Lung (tissue), 12 donors: Measurements from ENCODE around the gene PLEKHA6. TPM values are rescaled to one million over a fixed set of nuclear protein-coding genes. Genes with fewer than 3 reads are reported as not detected.

Experiments used
- ATAC-seq: fragments of 200-7000 bp; cut with Tn5 transposase; one replicate; pipeline ENCODE4 v1.9.1; 2020; ENCODE audit warnings: moderate number of reproducible peaks; ENCODE audit not compliant: insufficient read depth, low FRiP score
- DNase-seq, 3 donors: peaks; one replicate each; pipeline ENCODE4 v3.0.0-alpha.2; 2013 to 2017
- H3K27ac ChIP-seq, 2 donors: one replicate each; pipeline ENCODE4 v1.5.1; 2013; ENCODE audit warnings: mild to moderate bottlenecking in 2 of 2, moderate library complexity in 2 of 2, control low read depth in 1 of 2, inconsistent platforms in 1 of 2, low read depth in 1 of 2, low read length in 1 of 2
- H3K27me3 ChIP-seq, 3 donors: one replicate each; pipeline ENCODE4 v1.5.1; 2013; ENCODE audit warnings: low read length in 2 of 3; ENCODE audit not compliant: control insufficient read depth in 3 of 3, insufficient read depth in 3 of 3
- H3K36me3 ChIP-seq, 4 donors: one replicate each; pipeline ENCODE4 v1.5.1; 2013; ENCODE audit warnings: low read length in 4 of 4, mild to moderate bottlenecking in 1 of 4, moderate library complexity in 1 of 4; ENCODE audit not compliant: control insufficient read depth in 4 of 4, insufficient read depth in 4 of 4
- H3K4me1 ChIP-seq, 5 donors: one replicate each; pipeline ENCODE4 v1.5.1; 2013; ENCODE audit warnings: low read length in 5 of 5, mild to moderate bottlenecking in 2 of 5, moderate library complexity in 1 of 5; ENCODE audit not compliant: control insufficient read depth in 5 of 5, insufficient read depth in 5 of 5
- H3K4me3 ChIP-seq: one replicate; pipeline ENCODE4 v1.5.1; 2013; ENCODE audit warnings: mild to moderate bottlenecking, control low read depth, moderate library complexity
- H3K9ac ChIP-seq, 2 donors: one replicate each; pipeline ENCODE4 v1.5.1; 2013; ENCODE audit warnings: low read length in 2 of 2, control low read depth in 1 of 2; ENCODE audit not compliant: insufficient read depth in 1 of 2
- H3K9me3 ChIP-seq, 4 donors: one replicate each; pipeline ENCODE4 v1.5.1; 2013; ENCODE audit warnings: low read length in 3 of 4, mild to moderate bottlenecking in 1 of 4, moderate library complexity in 1 of 4; ENCODE audit not compliant: control insufficient read depth in 4 of 4, insufficient read depth in 3 of 4
- WGBS, 2 donors: extraction: QIAGEN DNeasy Blood & Tissue Kit; methylation state at CpG; one replicate each; pipeline ENCODE4 v1.1.7; 2013; 5-methylcytosine and 5-hydroxymethylcytosine counted together
- polyA plus RNA-seq, 2 donors: library from polyadenylated mRNA; stranded (reverse); fragments of 200-250 nt; gene quantifications; one replicate each; pipeline ENCODE4 v1.2.1, GENCODE V29; 2013
- total RNA-seq, 2 donors: library from RNA; depleted of rRNA in 1 of 2; stranded (reverse); fragments of >200 nt in 1 of 2; gene quantifications; one replicate each; pipeline ENCODE4 v1.2.1, GENCODE V29; 2014 to 2021
- TF ChIP-seq, protein P1 (sequence below): IDR thresholded peaks from 2 replicates; pipeline ENCODE4 v1.5.1; 2012; ENCODE audit warnings: mild to moderate bottlenecking; ENCODE audit errors: control extremely low read depth, extremely low read depth
- donor health status: control.
- donor health status: control.
- donor health status: Bipolar disorder and iron deficiency.
- donor health status: healthy.
- donor health status: DM: yes; HTN: yes; CAD: no.

The PLEKHA6 gene
- total and polyA plus RNA-seq, 4 donors, result 0.88 to 10.5 (median 3.3) TPM

DNA sequence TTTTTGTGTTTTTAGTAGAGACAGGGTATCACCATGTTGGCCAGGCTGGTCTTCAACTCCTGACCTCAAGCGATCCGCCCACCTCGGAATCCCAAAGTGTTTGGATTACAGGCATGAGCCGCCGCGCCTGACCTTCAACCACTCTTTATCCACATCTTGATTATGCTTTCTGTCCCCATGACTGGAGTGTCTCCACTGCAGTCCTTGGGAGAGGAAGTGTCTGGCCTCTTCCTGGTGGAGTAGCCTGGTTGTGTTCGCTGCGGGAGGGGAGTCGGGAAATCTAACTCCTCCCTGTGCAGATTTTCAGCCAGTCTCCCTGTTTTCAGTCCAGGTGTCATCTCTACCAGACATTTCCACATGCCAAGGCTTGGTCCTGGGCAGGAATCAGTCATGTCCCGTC, 173.1 kb downstream of the PLEKHA6 start:
- DNase-seq, result no peak
- no peaks in the 10 kb centered on the region for H3K9me3 ChIP-seq
- H3K4me1 ChIP-seq, result peaks cover 0 to 6% (median 5%) of the 10 kb centered on the region in 5 donors
- H3K4me3 ChIP-seq, result no peak overlapping the region
- H3K9ac ChIP-seq, result no peak overlapping the region
- no peak for ATAC-seq
- no peaks in the 10 kb centered on the region for H3K36me3 ChIP-seq
- TF ChIP-seq, protein P1, sequence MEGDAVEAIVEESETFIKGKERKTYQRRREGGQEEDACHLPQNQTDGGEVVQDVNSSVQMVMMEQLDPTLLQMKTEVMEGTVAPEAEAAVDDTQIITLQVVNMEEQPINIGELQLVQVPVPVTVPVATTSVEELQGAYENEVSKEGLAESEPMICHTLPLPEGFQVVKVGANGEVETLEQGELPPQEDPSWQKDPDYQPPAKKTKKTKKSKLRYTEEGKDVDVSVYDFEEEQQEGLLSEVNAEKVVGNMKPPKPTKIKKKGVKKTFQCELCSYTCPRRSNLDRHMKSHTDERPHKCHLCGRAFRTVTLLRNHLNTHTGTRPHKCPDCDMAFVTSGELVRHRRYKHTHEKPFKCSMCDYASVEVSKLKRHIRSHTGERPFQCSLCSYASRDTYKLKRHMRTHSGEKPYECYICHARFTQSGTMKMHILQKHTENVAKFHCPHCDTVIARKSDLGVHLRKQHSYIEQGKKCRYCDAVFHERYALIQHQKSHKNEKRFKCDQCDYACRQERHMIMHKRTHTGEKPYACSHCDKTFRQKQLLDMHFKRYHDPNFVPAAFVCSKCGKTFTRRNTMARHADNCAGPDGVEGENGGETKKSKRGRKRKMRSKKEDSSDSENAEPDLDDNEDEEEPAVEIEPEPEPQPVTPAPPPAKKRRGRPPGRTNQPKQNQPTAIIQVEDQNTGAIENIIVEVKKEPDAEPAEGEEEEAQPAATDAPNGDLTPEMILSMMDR, result no peak
- WGBS, 2 donors, result 68 to 71% methylated on average over 10 of the region's 10 CpGs
- H3K27me3 ChIP-seq, result peaks cover 0 to 22% (median 11%) of the 10 kb centered on the region in 3 donors
- no peak overlapping the region for H3K27ac ChIP-seq

DNA sequence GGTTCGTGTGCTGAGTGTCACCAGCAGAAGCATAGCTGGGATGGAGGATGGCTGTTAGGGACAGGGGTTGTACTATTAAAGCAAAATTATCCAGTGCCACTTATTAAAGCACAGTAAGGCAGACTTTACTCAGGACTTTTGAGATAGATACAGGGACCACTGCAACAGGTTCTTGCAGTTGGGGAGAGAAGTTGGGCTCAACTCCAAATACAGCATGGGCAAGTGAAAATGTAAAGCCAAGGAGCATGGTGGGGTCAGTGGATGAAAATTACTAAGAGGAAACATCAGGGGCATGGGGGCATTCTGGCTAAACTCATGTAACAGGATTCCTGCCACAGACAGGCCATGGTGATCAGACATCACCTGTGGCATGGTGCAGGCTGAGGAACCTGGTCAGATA, 178.6 kb downstream of the PLEKHA6 start:
- WGBS, 2 donors, result 77 to 80% methylated on average over 1 of the region's 1 CpG
- no peaks in the 10 kb centered on the region for H3K9me3 ChIP-seq
- DNase-seq (no peak), ATAC-seq (no peak)
- peaks cover 0 to 6% (median 0%) of the 10 kb centered on the region in 3 donors for H3K27me3 ChIP-seq
- no peak overlapping the region for H3K27ac ChIP-seq
- H3K9ac ChIP-seq, result no peak overlapping the region
- no peak overlapping the region for H3K4me3 ChIP-seq
- no peaks in the 10 kb centered on the region for H3K36me3 ChIP-seq
- H3K4me1 ChIP-seq, result no peaks in the 10 kb centered on the region
- TF ChIP-seq, protein P1, result no peak

DNA sequence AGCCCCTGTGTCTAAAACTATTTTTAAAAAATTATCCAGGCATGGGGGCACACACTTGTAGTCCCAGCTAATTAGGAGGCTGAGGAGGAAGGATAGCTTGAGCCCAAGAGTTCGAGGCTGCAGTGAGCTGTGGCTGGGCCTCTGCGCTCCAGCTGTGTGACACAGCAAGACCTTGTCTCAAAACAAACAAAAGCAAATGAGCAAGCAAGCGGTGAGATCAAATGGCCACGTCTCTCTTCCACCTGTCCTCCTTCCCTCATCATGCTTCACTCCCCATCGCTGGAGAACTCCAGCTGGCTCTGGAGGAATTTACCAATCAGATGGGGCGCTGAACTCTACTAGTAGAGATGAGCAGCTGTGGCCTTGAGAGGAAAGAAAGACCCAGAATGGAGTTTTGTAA, 179.6 kb downstream of the PLEKHA6 start:
- TF ChIP-seq, protein P1, result no peak
- Histone ChIP-seq H3K9me3 (no peaks in the 10 kb centered on the region), H3K4me1 (no peaks in the 10 kb centered on the region), H3K36me3 (no peaks in the 10 kb centered on the region), H3K9ac (no peak overlapping the region), H3K27me3 (peaks cover 0 to 9% (median 0%) of the 10 kb centered on the region in 3 donors), H3K27ac (no peak overlapping the region), H3K4me3 (no peak overlapping the region)
- WGBS, 2 donors, result 75 to 77% methylated on average over 6 of the region's 6 CpGs
- ATAC-seq, result no peak
- DNase-seq, result no peak
